Calu3 (cell line): ENCODE results near the gene PITPNM3. TPM values are rescaled to one million over a fixed set of nuclear protein-coding genes. Genes with fewer than 3 reads are reported as not detected.

Source experiments
- BruUV-seq: library from RNA; stranded (reverse); fragments of 400-500 nt; replicated peaks from 2 replicates; lab custom pipeline; 2021; lab: Mats Ljungman, UMichigan
- CTCF ChIA-PET: fragments of 300-600 bp; sonication (Branson Sonifier 250); formaldehyde crosslinking; loops from one replicate; lab custom pipeline; 2022; ENCODE audit warnings: antibody characterized with exemption; lab: Charles Lee
- DNase-seq: peaks from one replicate; pipeline ENCODE4 v3.0.0; 2022
- H3K27ac Mint-ChIP-seq: one replicate; pipeline ENCODE4 v1.8.0; 2022; ENCODE audit warnings: mixed read lengths; ENCODE audit not compliant: unreplicated experiment
- H3K27me3 Mint-ChIP-seq: one replicate; pipeline ENCODE4 v1.8.0; 2022; ENCODE audit warnings: mixed read lengths; ENCODE audit not compliant: unreplicated experiment
- H3K36me3 Mint-ChIP-seq: one replicate; pipeline ENCODE4 v1.8.0; 2022; ENCODE audit warnings: mild to moderate bottlenecking, moderate library complexity, mixed read lengths; ENCODE audit not compliant: insufficient read depth, unreplicated experiment
- H3K4me1 Mint-ChIP-seq: one replicate; pipeline ENCODE4 v1.8.0; 2022; ENCODE audit warnings: mild to moderate bottlenecking, low read depth, mixed read lengths; ENCODE audit not compliant: unreplicated experiment
- H3K4me3 Mint-ChIP-seq: one replicate; pipeline ENCODE4 v1.8.0; 2022; ENCODE audit warnings: mild to moderate bottlenecking, low read depth, moderate library complexity, mixed read lengths; ENCODE audit not compliant: unreplicated experiment
- H3K9me3 Mint-ChIP-seq: one replicate; pipeline ENCODE4 v1.8.0; 2022; ENCODE audit warnings: low read depth, mixed read lengths; ENCODE audit not compliant: unreplicated experiment
- intact Hi-C: fragments of 100-400 bp; cut with micrococcal nuclease; formaldehyde crosslinking; loops from one replicate; pipeline ENCODE4 v1.10.0; 2022; ENCODE audit not compliant: unreplicated experiment
- total RNA-seq: library from RNA; stranded (reverse); gene quantifications from 2 replicates; pipeline ENCODE4 v1.2.3, GENCODE V29; 2022
- TF ChIP-seq, protein P1 (sequence below): fragments of 200-600 bp; IDR thresholded peaks from one replicate; pipeline ENCODE4 v1.8.0; 2022; ENCODE audit warnings: antibody characterized with exemption; ENCODE audit not compliant: unreplicated experiment

The PITPNM3 gene
- total RNA-seq, 1 experiment from 2014 or later, result 10.7 TPM

- peaks cover 52% of the 10 kb centered on the region for H3K27me3 Mint-ChIP-seq
These were observed 133.6 kb downstream of the PITPNM3 start for GRCh38 chr17:6422654-6423241.

GRCh38 chr17:6421700-6422604 is 134.4 kb downstream of the PITPNM3 start:
- DNase-seq, result peak; percentile 77
- no TSS peak for BruUV-seq
- Mint-ChIP-seq H3K4me3 (no peak overlapping the region), H3K4me1 (peaks cover 6% of the 10 kb centered on the region), H3K9me3 (no peaks in the 10 kb centered on the region), H3K36me3 (no peaks in the 10 kb centered on the region), H3K27me3 (peaks cover 59% of the 10 kb centered on the region), H3K27ac (no peak overlapping the region)
- CTCF ChIA-PET, result interaction anchor here (1.9 kb wide), 1 partner anchor 14 kb away, joined by 5 read pairs; no protein-coding TSS in a partner anchor
- TF ChIP-seq, protein P1, sequence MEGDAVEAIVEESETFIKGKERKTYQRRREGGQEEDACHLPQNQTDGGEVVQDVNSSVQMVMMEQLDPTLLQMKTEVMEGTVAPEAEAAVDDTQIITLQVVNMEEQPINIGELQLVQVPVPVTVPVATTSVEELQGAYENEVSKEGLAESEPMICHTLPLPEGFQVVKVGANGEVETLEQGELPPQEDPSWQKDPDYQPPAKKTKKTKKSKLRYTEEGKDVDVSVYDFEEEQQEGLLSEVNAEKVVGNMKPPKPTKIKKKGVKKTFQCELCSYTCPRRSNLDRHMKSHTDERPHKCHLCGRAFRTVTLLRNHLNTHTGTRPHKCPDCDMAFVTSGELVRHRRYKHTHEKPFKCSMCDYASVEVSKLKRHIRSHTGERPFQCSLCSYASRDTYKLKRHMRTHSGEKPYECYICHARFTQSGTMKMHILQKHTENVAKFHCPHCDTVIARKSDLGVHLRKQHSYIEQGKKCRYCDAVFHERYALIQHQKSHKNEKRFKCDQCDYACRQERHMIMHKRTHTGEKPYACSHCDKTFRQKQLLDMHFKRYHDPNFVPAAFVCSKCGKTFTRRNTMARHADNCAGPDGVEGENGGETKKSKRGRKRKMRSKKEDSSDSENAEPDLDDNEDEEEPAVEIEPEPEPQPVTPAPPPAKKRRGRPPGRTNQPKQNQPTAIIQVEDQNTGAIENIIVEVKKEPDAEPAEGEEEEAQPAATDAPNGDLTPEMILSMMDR, result peak; percentile 83
- intact Hi-C loops, result loop anchor here (2.0 kb wide), 1 partner anchor 835 kb away; no protein-coding TSS in a partner anchor

More at GRCh38 chr17:6422654-6423241, 133.6 kb downstream of the PITPNM3 start:
- Mint-ChIP-seq H3K4me3 (no peak overlapping the region), H3K36me3 (no peaks in the 10 kb centered on the region), H3K4me1 (peaks cover 6% of the 10 kb centered on the region), H3K9me3 (no peaks in the 10 kb centered on the region), H3K27ac (no peak overlapping the region)
- CTCF ChIA-PET, result interaction anchor here (1.9 kb wide), 1 partner anchor 13 kb away, joined by 5 read pairs; no protein-coding TSS in a partner anchor
- TF ChIP-seq, protein P1, result no peak
- BruUV-seq, result no TSS peak
- intact Hi-C loops, result no loop called here
- no peak for DNase-seq

- BruUV-seq, result no TSS peak
- CTCF ChIA-PET, result interaction anchor here (0.5 kb wide), 1 partner anchor 831 kb away, joined by 3 read pairs; no protein-coding TSS in a partner anchor
- H3K4me1 Mint-ChIP-seq, result peaks cover 6% of the 10 kb centered on the region
- H3K4me3 Mint-ChIP-seq, result no peak overlapping the region
- H3K27me3 Mint-ChIP-seq, result peaks cover 59% of the 10 kb centered on the region
- DNase-seq, result peak; percentile 51
- no peak overlapping the region for H3K27ac Mint-ChIP-seq
- intact Hi-C loops, result loop anchor here (2.0 kb wide), 1 partner anchor 833 kb away; no protein-coding TSS in a partner anchor
- no peaks in the 10 kb centered on the region for H3K36me3 Mint-ChIP-seq
- TF ChIP-seq, protein P1, result no peak
- H3K9me3 Mint-ChIP-seq, result no peaks in the 10 kb centered on the region
These were observed 136.1 kb downstream of the PITPNM3 start for GRCh38 chr17:6420173-6420641.

DNA sequence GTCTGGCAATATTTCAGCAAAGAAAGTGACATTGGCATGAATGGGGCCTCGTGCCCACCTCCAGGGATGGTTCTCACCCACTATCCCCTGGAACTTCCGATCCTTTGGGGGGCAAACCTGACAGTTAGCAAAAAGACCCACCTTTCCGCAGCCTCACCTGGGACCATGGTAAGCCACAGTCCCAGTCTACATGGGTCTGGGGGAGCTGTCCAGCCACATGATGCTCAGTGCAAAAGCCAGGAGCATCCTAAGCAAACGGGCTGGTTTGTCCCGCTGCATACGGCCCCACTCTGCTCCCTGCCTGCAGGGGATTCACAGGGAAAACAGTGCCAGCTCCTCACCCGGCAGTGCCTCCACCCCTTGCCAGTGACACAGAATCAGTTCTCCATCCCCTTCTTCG is 140.7 kb downstream of the PITPNM3 start:
- peaks cover 81% of the 10 kb centered on the region for H3K27me3 Mint-ChIP-seq
- BruUV-seq, result no TSS peak

More for the DNA sequence above, 140.7 kb downstream of the PITPNM3 start:
- CTCF ChIA-PET, result no interaction called here
- no peak for DNase-seq
- TF ChIP-seq, protein P1, result no peak
- intact Hi-C loops, result no loop called here
- Mint-ChIP-seq H3K4me1 (peaks cover 6% of the 10 kb centered on the region), H3K4me3 (no peak overlapping the region), H3K9me3 (no peaks in the 10 kb centered on the region), H3K27ac (no peak overlapping the region), H3K36me3 (no peaks in the 10 kb centered on the region)
